SK-N-SH (cell line): ENCODE data around the gene ITPRID2. TPM values are rescaled to one million over a fixed set of nuclear protein-coding genes. Genes with fewer than 3 reads are reported as not detected.

ENCODE experiments used
- CTCF ChIA-PET: fragments of 300-600, 350-600 bp; formaldehyde crosslinking; extraction: SDS; loops from one replicate; lab custom pipeline; 2021; lab: Yijun Ruan, JAX
- POLR2A ChIA-PET: fragments of 350-600 bp; sonication (Branson Sonifier 250); formaldehyde crosslinking; extraction: SDS; loops from one replicate; lab custom pipeline; 2020; ENCODE audit warnings: antibody characterized with exemption, inconsistent platforms; lab: Yijun Ruan, JAX
- DNase-seq: peaks from one replicate; pipeline ENCODE4 v3.0.0; 2012
- H2AFZ ChIP-seq: fragments of 200-600 bp; sonication (generic); 2 replicates; pipeline ENCODE4 v1.8.1; 2016; ENCODE audit warnings: antibody characterized with exemption, mild to moderate bottlenecking, low read depth
- H3F3A ChIP-seq: fragments of 200-600 bp; sonication (generic); replicated peaks from 2 replicates; pipeline ENCODE3; 2016; ENCODE audit warnings: antibody characterized with exemption, mild to moderate bottlenecking; ENCODE audit not compliant: insufficient read depth
- H3K27ac ChIP-seq, 2 experiments: fragments of 200-500 bp in 1 of 2; fragments of 200-600 bp in 1 of 2; sonication (Bioruptor generic) in 1 of 2; sonication (generic), shearing (Covaris generic) in 1 of 2; 2 replicates each; pipeline versions ENCODE4 v1.5.1 to v1.6.1; 2014 to 2016; ENCODE audit warnings: low read depth in 2 of 2, inconsistent platforms in 1 of 2, low read length in 1 of 2, mild to moderate bottlenecking in 1 of 2, mixed read lengths in 1 of 2
- H3K27me3 ChIP-seq: fragments of 200-600 bp; sonication (generic), shearing (Covaris generic); 2 replicates; pipeline ENCODE4 v1.6.1; 2016; ENCODE audit warnings: mixed run types; ENCODE audit not compliant: insufficient read depth
- H3K36me3 ChIP-seq, 2 experiments: fragments of 200-500 bp in 1 of 2; fragments of 200-600 bp in 1 of 2; sonication (Bioruptor generic) in 1 of 2; sonication (generic) in 1 of 2; replicated peaks in 1 of 2; 2 replicates each; pipeline versions ENCODE3 to v1.5.1; 2014 to 2016; ENCODE audit warnings: low read length in 1 of 2, mild to moderate bottlenecking in 1 of 2; ENCODE audit not compliant: insufficient read depth in 2 of 2, control insufficient read depth in 1 of 2
- H3K4me1 ChIP-seq, 2 experiments: fragments of 200-500 bp in 1 of 2; fragments of 200-600 bp in 1 of 2; sonication (Bioruptor generic) in 1 of 2; sonication (generic), shearing (Covaris generic) in 1 of 2; 2 replicates each; pipeline versions ENCODE4 v1.5.1 to v1.6.1; 2014 to 2016; ENCODE audit warnings: low read depth in 1 of 2, low read length in 1 of 2, mixed run types in 1 of 2; ENCODE audit not compliant: insufficient read depth in 2 of 2, control insufficient read depth in 1 of 2
- H3K4me2 ChIP-seq: fragments of 200-600 bp; sonication (generic), shearing (Covaris generic); 2 replicates; pipeline ENCODE4 v1.6.1; 2017; ENCODE audit warnings: mixed run types
- H3K4me3 ChIP-seq, 2 experiments: fragments of 200-500 bp in 1 of 2; fragments of 200-600 bp in 1 of 2; sonication (Bioruptor generic) in 1 of 2; sonication (generic), shearing (Covaris generic) in 1 of 2; 2 replicates each; pipeline versions ENCODE4 v1.5.1 to v1.8.1; 2014 to 2016; ENCODE audit warnings: low read depth in 2 of 2, inconsistent platforms in 1 of 2, low read length in 1 of 2, mild to moderate bottlenecking in 1 of 2, mixed read lengths in 1 of 2, moderate library complexity in 1 of 2
- H3K79me2 ChIP-seq: fragments of 200-600 bp; sonication (generic); 2 replicates; pipeline ENCODE4 v1.8.1; 2017; ENCODE audit warnings: mild to moderate bottlenecking; ENCODE audit not compliant: insufficient read depth
- H3K9ac ChIP-seq: fragments of 200-600 bp; sonication (generic); 2 replicates; pipeline ENCODE4 v1.6.1; 2017; ENCODE audit warnings: mixed run types
- H3K9me2 ChIP-seq: fragments of 200-600 bp; sonication (generic); 2 replicates; pipeline ENCODE4 v1.6.1; 2017; ENCODE audit warnings: mixed run types
- H3K9me3 ChIP-seq: fragments of 200-600 bp; sonication (generic); 2 replicates; pipeline ENCODE4 v1.6.1; 2017; ENCODE audit warnings: mixed run types, mild to moderate bottlenecking, moderate library complexity
- H4K20me1 ChIP-seq: fragments of 200-600 bp; sonication (generic); 2 replicates; pipeline ENCODE4 v1.6.1; 2017; ENCODE audit warnings: mild to moderate bottlenecking, mixed run types; ENCODE audit not compliant: insufficient read depth
- ELF1 ChIP-seq: IDR thresholded peaks from 2 replicates; pipeline ENCODE4 v1.4.0; 2012
- EP300 ChIP-seq, 2 experiments: IDR thresholded peaks; 2 replicates each; pipeline versions ENCODE4 v1.4.0 to v1.6.1; 2012; ENCODE audit warnings: borderline replicate concordance in 1 of 2, low read depth in 1 of 2, low read length in 1 of 2
- EZH2phosphoT487 ChIP-seq: fragments of 200-600 bp; sonication (generic); IDR thresholded peaks from 2 replicates; pipeline ENCODE4 v1.6.1; 2017; ENCODE audit warnings: low read depth, mixed run types, mild to moderate bottlenecking, antibody characterized with exemption, moderate library complexity, borderline replicate concordance
- GABPA ChIP-seq: IDR thresholded peaks from 2 replicates; pipeline ENCODE4 v1.4.0; 2012; ENCODE audit warnings: low read depth, mild to moderate bottlenecking
- GATA2 ChIP-seq: sonication (generic); formaldehyde crosslinking; IDR thresholded peaks from 2 replicates; pipeline ENCODE4 v1.5.0; 2020; ENCODE audit warnings: mild to moderate bottlenecking, missing genetic modification reagents
- JUND ChIP-seq: IDR thresholded peaks from 2 replicates; pipeline ENCODE4 v1.4.0; 2012
- MEF2A ChIP-seq: IDR thresholded peaks from 2 replicates; pipeline ENCODE4 v1.4.0; 2012; ENCODE audit warnings: low read depth, borderline replicate concordance
- NRF1 ChIP-seq: IDR thresholded peaks from 2 replicates; pipeline ENCODE4 v1.6.1; 2012; ENCODE audit warnings: low read depth, mild to moderate bottlenecking, low read length
- RAD21 ChIP-seq: IDR thresholded peaks from 2 replicates; pipeline ENCODE4 v1.6.1; 2012; ENCODE audit warnings: mild to moderate bottlenecking, low read length
- RCOR1 ChIP-seq: fragments of 150-350 bp; IDR thresholded peaks from 2 replicates; pipeline ENCODE4 v1.6.1; 2017; ENCODE audit warnings: antibody characterized with exemption, low read length
- REST ChIP-seq: IDR thresholded peaks from 2 replicates; pipeline ENCODE4 v1.6.1; 2012; ENCODE audit warnings: mild to moderate bottlenecking, low read depth, low read length, moderate library complexity
- RFX5 ChIP-seq: IDR thresholded peaks from 2 replicates; pipeline ENCODE4 v1.6.1; 2012; ENCODE audit warnings: mild to moderate bottlenecking, improper control_type of control experiment, low read length
- ZBTB33 ChIP-seq: IDR thresholded peaks from 2 replicates; pipeline ENCODE4 v1.4.0; 2012; ENCODE audit warnings: low read depth, borderline replicate concordance
- WGBS: methylation state at CpG from one replicate; pipeline ENCODE4 v1.1.6; 2017; ENCODE audit warnings: low lambda C conversion rate; 5-methylcytosine and 5-hydroxymethylcytosine counted together
- polyA plus RNA-seq, 3 experiments: library from polyadenylated mRNA; depleted of rRNA; stranded (reverse); fragments of >200 nt; gene quantifications; 2 replicates each; pipeline ENCODE4 v1.2.3, GENCODE V29; 2012
- TF ChIP-seq, protein P1 (sequence below): IDR thresholded peaks from 2 replicates; pipeline ENCODE4 v1.4.0; 2012; ENCODE audit warnings: low read depth, borderline replicate concordance

Gene ITPRID2
- polyA plus RNA-seq, 1 of the 3 experiments (the other 2 are of a cell fraction) = 41.9 TPM

- TF ChIP-seq ZBTB33 = no peak
- TF ChIP-seq, all 33 proteins: peak for 0
These were observed 43.2 kb downstream of the ITPRID2 start (continued) for GRCh38 chr2:181934694-181935093.

DNA sequence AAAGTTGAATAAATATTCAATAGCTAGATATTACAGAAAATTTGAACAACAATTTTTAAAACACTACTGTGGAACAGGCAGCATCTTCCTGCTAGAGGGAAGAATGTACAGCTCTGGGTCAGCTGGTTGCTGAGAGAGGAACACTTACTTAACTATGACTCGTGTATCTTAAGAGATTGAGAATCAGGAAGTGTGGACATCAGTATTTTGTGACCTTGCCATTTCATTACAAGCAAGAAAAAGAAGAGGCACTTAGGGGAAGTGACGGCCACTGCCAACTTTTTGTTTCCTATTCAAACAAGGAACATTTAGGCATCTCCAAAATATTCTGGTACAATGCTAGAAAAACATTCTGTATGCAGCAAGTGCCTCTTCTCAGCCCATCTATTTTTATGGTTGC, 45.9 kb downstream of the ITPRID2 start:
- Histone ChIP-seq H4K20me1 (no peaks in the 10 kb centered on the region), H3K9ac (no peak overlapping the region), H3K4me1 (no peaks in the 10 kb centered on the region; a peak in 1 of 4 replicates), H3K4me3 (no peak overlapping the region), H3K27me3 (no peaks in the 10 kb centered on the region), H3K79me2 (no peaks in the 10 kb centered on the region), H3K9me3 (no peaks in the 10 kb centered on the region), H3K36me3 (no peaks in the 10 kb centered on the region), H3K27ac (peak overlapping the region in 1 of 2 experiments; percentile 31; a peak in 1 of 4 replicates), H2AFZ (peak overlapping the region; percentile 18; the same call in 1 of the 2 replicates), H3F3A (peaks cover 20% of the 10 kb centered on the region), H3K9me2 (no peaks in the 10 kb centered on the region), H3K4me2 (no peak overlapping the region)
- ChIA-PET POLR2A (no interaction called here), CTCF (interaction anchor here (0.7 to 1.6 kb wide), 5 partner anchors 16 to 1725 kb away, joined by 3 to 6 read pairs (median 4); no protein-coding TSS in a partner anchor)
- no peak for TF ChIP-seq EZH2phosphoT487
- TF ChIP-seq, protein P1, sequence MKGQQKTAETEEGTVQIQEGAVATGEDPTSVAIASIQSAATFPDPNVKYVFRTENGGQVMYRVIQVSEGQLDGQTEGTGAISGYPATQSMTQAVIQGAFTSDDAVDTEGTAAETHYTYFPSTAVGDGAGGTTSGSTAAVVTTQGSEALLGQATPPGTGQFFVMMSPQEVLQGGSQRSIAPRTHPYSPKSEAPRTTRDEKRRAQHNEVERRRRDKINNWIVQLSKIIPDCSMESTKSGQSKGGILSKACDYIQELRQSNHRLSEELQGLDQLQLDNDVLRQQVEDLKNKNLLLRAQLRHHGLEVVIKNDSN = no peak
- TF ChIP-seq ELF1 = 0 out of 2 replicates have a peak, but pooled peaks have one; percentile 18
- TF ChIP-seq JUND = no peak
- no peak for TF ChIP-seq RCOR1
- no peak for TF ChIP-seq ZBTB33
- no peak for DNase-seq
- WGBS = 39% methylated on average over 2 of the region's 2 CpGs

DNA sequence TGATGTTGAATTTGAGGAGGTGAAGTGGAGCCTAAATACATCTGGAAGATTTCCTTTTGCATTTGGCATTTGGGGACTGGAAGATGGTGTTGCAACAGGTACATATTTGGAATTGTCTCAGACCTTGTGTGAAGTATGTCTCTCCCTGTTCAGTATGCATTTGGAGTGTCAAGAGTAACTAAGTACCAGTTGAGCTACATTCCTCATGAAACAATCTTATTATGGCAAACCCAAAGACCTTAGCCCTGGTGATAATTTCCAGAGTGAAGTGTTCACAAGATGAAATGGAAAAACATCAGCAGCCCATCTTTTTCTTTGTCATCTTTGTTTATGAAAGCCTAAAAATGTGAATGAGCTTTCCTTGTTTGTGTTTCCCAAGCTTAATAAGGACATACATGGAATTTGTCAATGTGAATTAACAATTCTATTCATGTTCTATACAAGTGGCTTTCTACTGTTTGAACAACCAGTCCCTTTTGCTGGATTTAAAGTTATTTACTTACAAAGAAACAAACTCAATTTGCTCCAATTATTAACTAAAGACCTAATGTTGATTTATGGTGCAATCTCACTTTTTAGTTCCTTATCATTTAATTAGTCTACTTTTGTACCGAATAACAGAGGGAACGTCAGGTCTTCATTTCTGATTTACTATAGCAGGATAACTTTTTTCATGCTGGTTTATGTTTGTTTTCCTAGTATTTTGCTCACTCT, 52.0 kb downstream of the ITPRID2 start:
- no peak overlapping the region for H3K9ac ChIP-seq
- no peak overlapping the region for H3K27ac ChIP-seq
- no peaks in the 10 kb centered on the region for H4K20me1 ChIP-seq
- H3K9me2 ChIP-seq = no peaks in the 10 kb centered on the region
- no peaks in the 10 kb centered on the region for H3K36me3 ChIP-seq
- no peak for DNase-seq
- H2AFZ ChIP-seq = no peak overlapping the region
- ChIA-PET POLR2A (no interaction called here), CTCF (no interaction called here)
- H3K27me3 ChIP-seq = no peaks in the 10 kb centered on the region
- H3K79me2 ChIP-seq = no peaks in the 10 kb centered on the region
- H3F3A ChIP-seq = no peaks in the 10 kb centered on the region
- no peaks in the 10 kb centered on the region for H3K9me3 ChIP-seq
- H3K4me1 ChIP-seq = no peaks in the 10 kb centered on the region
- H3K4me3 ChIP-seq = no peak overlapping the region
- WGBS = 93% methylated on average over 2 of the region's 2 CpGs
- no peak overlapping the region for H3K4me2 ChIP-seq
- TF ChIP-seq GATA2 (no peak), RAD21 (no peak), ELF1 (no peak), JUND (no peak), REST (no peak), GABPA (no peak), RFX5 (no peak), EP300 (IDR thresholded peaks at IDR 0.05; ENCODE audit: borderline replicate concordance in 1 of 2, low read depth in 1 of 2, low read length in 1 of 2) (no peak), EZH2phosphoT487 (no peak), NRF1 (no peak), MEF2A (no peak)
- TF ChIP-seq, protein P1 = no peak
